ENCODE data around the gene CSF2RB.

CSF2RB gene

DNA sequence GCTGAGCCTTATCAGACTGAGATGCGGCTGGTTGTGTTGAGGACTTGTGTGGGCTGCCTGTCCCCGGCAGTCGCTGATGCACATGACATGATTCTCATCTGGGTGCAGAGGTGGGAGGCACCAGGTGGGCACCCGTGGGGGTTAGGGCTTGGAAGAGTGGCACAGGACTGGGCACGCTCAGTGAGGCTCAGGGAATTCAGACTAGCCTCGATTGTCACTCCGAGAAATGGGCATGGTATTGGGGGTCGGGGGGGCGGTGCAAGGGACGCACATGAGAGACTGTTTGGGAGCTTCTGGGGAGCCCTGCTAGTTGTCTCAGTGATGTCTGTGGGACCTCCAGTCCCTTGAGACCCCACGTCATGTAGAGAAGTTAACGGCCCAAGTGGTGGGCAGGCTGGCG, 25.5 kb downstream of the CSF2RB start:
- no peak for FAIRE-seq
- no peak for TF ChIP-seq TAF1 (IDR thresholded peaks at IDR 0.05; ENCODE audit: low read depth, low read length)
- no peak for TF ChIP-seq SPI1 (IDR thresholded peaks at IDR 0.05; ENCODE audit: low read depth, low read length)
- TF ChIP-seq POLR2A (IDR thresholded peaks at IDR 0.05; ENCODE audit: low read depth, low read length): no peak
- no peak for TF ChIP-seq POU2F2 (IDR thresholded peaks at IDR 0.05; ENCODE audit: low read depth, low read length)
- no peak for TF ChIP-seq PAX5 (IDR thresholded peaks at IDR 0.05; ENCODE audit: insufficient read depth, low read length, severe bottlenecking)
- no peak for TF ChIP-seq POLR2AphosphoS5 (IDR thresholded peaks at IDR 0.05; ENCODE audit: low read depth, low read length)

GRCh38 chr22:36940676-36941075, 27.2 kb downstream of the CSF2RB start:
- FAIRE-seq (peak; percentile 69), DNase-seq (ENCODE audit: insufficient read length, low spot score) (no peak)
- TF ChIP-seq PAX5 (IDR thresholded peaks at IDR 0.05; ENCODE audit: insufficient read depth, low read length, severe bottlenecking) (no peak), SPI1 (IDR thresholded peaks at IDR 0.05; ENCODE audit: low read depth, low read length) (no peak), POU2F2 (IDR thresholded peaks at IDR 0.05; ENCODE audit: low read depth, low read length) (peak; percentile 95), POLR2AphosphoS5 (IDR thresholded peaks at IDR 0.05; ENCODE audit: low read depth, low read length) (no peak)

More for the DNA sequence above, 25.5 kb downstream of the CSF2RB start:
- no peak for DNase-seq (ENCODE audit: insufficient read length, low spot score)

DNA sequence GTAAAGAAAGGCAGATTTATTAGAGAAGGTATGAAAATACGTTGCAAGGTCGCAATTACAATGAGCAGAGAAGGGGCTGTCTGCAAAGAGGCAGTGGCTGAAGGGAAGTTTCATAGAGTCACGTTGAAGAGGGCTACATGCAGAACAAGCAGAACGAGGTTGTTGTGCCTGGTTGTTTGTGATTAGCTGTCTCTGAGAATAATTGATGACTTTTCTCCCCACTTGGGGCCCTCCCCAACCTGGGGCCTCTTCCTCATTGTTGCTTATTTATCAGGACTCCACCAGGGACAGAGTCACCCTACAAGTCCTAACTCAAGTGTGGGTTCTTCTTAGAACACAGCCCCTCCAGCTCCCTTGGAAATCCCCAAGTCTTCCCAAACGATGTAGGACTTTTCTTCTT, 29.1 kb downstream of the CSF2RB start:
- TF ChIP-seq POLR2A (IDR thresholded peaks at IDR 0.05; ENCODE audit: low read depth, low read length) (no peak), PAX5 (IDR thresholded peaks at IDR 0.05; ENCODE audit: insufficient read depth, low read length, severe bottlenecking) (no peak), TAF1 (IDR thresholded peaks at IDR 0.05; ENCODE audit: low read depth, low read length) (no peak), POLR2AphosphoS5 (IDR thresholded peaks at IDR 0.05; ENCODE audit: low read depth, low read length) (no peak), SPI1 (IDR thresholded peaks at IDR 0.05; ENCODE audit: low read depth, low read length) (no peak), POU2F2 (IDR thresholded peaks at IDR 0.05; ENCODE audit: low read depth, low read length) (no peak)
- FAIRE-seq: no peak
- DNase-seq (ENCODE audit: insufficient read length, low spot score): no peak

GRCh38 chr22:36946421-36947158, 33.2 kb downstream of the CSF2RB start:
- FAIRE-seq (no peak), DNase-seq (ENCODE audit: insufficient read length, low spot score) (no peak)
- no peak for TF ChIP-seq SPI1 (IDR thresholded peaks at IDR 0.05; ENCODE audit: low read depth, low read length)
- no peak for TF ChIP-seq TAF1 (IDR thresholded peaks at IDR 0.05; ENCODE audit: low read depth, low read length)
- TF ChIP-seq POU2F2 (IDR thresholded peaks at IDR 0.05; ENCODE audit: low read depth, low read length): no peak
- no peak for TF ChIP-seq POLR2A (IDR thresholded peaks at IDR 0.05; ENCODE audit: low read depth, low read length)
- no peak for TF ChIP-seq PAX5 (IDR thresholded peaks at IDR 0.05; ENCODE audit: insufficient read depth, low read length, severe bottlenecking)
- no peak for TF ChIP-seq POLR2AphosphoS5 (IDR thresholded peaks at IDR 0.05; ENCODE audit: low read depth, low read length)

GRCh38 chr22:36948273-36949225, 35.1 kb downstream of the CSF2RB start:
- DNase-seq (ENCODE audit: insufficient read length, low spot score): no peak
- TF ChIP-seq TAF1 (IDR thresholded peaks at IDR 0.05; ENCODE audit: low read depth, low read length) (no peak), SPI1 (IDR thresholded peaks at IDR 0.05; ENCODE audit: low read depth, low read length) (no peak), POLR2AphosphoS5 (IDR thresholded peaks at IDR 0.05; ENCODE audit: low read depth, low read length) (no peak), POU2F2 (IDR thresholded peaks at IDR 0.05; ENCODE audit: low read depth, low read length) (no peak), PAX5 (IDR thresholded peaks at IDR 0.05; ENCODE audit: insufficient read depth, low read length, severe bottlenecking) (no peak), POLR2A (IDR thresholded peaks at IDR 0.05; ENCODE audit: low read depth, low read length) (no peak)
- FAIRE-seq: no peak

- TF ChIP-seq POLR2AphosphoS5 (IDR thresholded peaks at IDR 0.05; ENCODE audit: low read depth, low read length) (no peak), PAX5 (IDR thresholded peaks at IDR 0.05; ENCODE audit: insufficient read depth, low read length, severe bottlenecking) (no peak), TAF1 (IDR thresholded peaks at IDR 0.05; ENCODE audit: low read depth, low read length) (no peak), POLR2A (IDR thresholded peaks at IDR 0.05; ENCODE audit: low read depth, low read length) (no peak), POU2F2 (IDR thresholded peaks at IDR 0.05; ENCODE audit: low read depth, low read length) (no peak), SPI1 (IDR thresholded peaks at IDR 0.05; ENCODE audit: low read depth, low read length) (no peak)
- DNase-seq (ENCODE audit: insufficient read length, low spot score): no peak
- no peak for FAIRE-seq
These were observed 37.6 kb downstream of the CSF2RB start for GRCh38 chr22:36950797-36951590.

- no peak for DNase-seq (ENCODE audit: insufficient read length, low spot score)
- FAIRE-seq: no peak
These were observed 38.3 kb downstream of the CSF2RB start for GRCh38 chr22:36951746-36952145.

GRCh38 chr22:36953239-36954080, 40.0 kb downstream of the CSF2RB start:
- FAIRE-seq: no peak
- DNase-seq (ENCODE audit: insufficient read length, low spot score): no peak
- TF ChIP-seq TAF1 (IDR thresholded peaks at IDR 0.05; ENCODE audit: low read depth, low read length) (no peak), POU2F2 (IDR thresholded peaks at IDR 0.05; ENCODE audit: low read depth, low read length) (no peak), PAX5 (IDR thresholded peaks at IDR 0.05; ENCODE audit: insufficient read depth, low read length, severe bottlenecking) (no peak), POLR2A (IDR thresholded peaks at IDR 0.05; ENCODE audit: low read depth, low read length) (no peak), SPI1 (IDR thresholded peaks at IDR 0.05; ENCODE audit: low read depth, low read length) (no peak), POLR2AphosphoS5 (IDR thresholded peaks at IDR 0.05; ENCODE audit: low read depth, low read length) (no peak)

More at GRCh38 chr22:36951746-36952145, 38.3 kb downstream of the CSF2RB start:
- TF ChIP-seq POU2F2 (IDR thresholded peaks at IDR 0.05; ENCODE audit: low read depth, low read length): no peak
- no peak for TF ChIP-seq SPI1 (IDR thresholded peaks at IDR 0.05; ENCODE audit: low read depth, low read length)
- TF ChIP-seq POLR2AphosphoS5 (IDR thresholded peaks at IDR 0.05; ENCODE audit: low read depth, low read length): no peak
- no peak for TF ChIP-seq TAF1 (IDR thresholded peaks at IDR 0.05; ENCODE audit: low read depth, low read length)
- TF ChIP-seq POLR2A (IDR thresholded peaks at IDR 0.05; ENCODE audit: low read depth, low read length): no peak
- TF ChIP-seq PAX5 (IDR thresholded peaks at IDR 0.05; ENCODE audit: insufficient read depth, low read length, severe bottlenecking): no peak
